NCI-H82 (cell line): ENCODE measurements around the gene LPIN3.

Source experiments
- DNase-seq: peaks from one replicate; lab custom pipeline; 2025; lab: John Stamatoyannopoulos, UW

LPIN3 gene

GRCh38 chr20:41393705-41394066, 53.1 kb downstream of the LPIN3 start:
- DNase-seq = no peak

- no peak for DNase-seq
Observed at GRCh38 chr20:41394081-41394480, 53.5 kb downstream of the LPIN3 start.

DNA sequence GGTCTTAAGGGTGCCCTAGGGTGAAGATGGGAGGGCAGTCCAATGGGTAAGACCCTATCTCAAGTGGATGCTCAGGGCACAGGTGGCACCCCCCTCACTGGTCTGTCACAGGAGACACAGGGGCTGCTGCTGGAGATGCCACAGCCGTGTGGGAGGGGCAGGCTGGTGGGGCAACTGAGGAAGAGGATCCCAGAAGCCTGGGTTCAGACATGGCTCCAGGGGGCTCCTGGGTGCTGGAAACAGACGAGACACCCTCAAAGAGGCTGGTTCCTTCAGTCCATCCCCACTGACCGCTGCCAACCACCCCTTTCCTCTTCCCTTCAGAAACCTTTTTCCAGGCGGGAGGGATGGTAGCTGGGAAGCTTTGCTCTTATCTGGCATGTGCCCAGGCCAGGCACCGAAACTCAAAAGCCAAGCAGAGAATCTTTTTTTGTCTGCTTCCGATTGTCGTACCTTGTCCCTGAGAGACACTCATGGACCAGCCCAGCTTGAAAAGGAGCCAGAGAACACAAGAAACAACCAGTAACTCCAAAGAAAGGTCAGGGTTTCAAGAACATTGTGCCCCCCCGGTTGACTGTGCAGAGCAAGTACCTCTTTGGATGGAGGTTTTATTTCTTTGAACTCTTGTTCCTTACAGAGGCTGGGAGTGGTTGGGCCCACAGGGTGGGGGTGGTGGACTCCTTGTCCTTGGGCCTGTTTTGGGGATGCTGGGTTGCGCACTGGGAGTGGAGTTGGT, 54.5 kb downstream of the LPIN3 start:
- DNase-seq = no peak

- peak; percentile 82 for DNase-seq
Observed at GRCh38 chr20:41395667-41396664, 55.3 kb downstream of the LPIN3 start.

GRCh38 chr20:41398408-41398807, 57.8 kb downstream of the LPIN3 start:
- no peak for DNase-seq

GRCh38 chr20:41403604-41404003, 63.0 kb downstream of the LPIN3 start:
- no peak for DNase-seq

DNA sequence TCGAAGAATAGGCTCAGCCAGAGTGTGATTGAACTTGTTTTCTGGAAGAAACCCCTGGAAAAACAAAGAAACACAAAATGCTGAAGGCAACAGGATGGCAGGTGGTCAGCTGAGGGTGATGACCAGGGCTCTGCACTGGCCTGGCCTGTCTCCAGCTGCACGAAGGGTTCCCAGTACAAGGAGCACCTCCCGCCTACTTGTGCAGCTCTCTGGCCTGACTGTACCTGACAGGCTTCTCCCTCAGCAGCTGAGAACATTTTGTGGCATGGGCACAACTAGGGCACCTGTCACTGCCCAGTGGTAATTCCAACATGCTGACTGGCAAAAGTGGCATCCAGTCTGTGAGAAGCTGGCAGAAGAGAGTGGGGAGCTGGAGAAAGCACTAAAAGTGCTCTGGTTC, 64.8 kb downstream of the LPIN3 start:
- DNase-seq = no peak

- no peak for DNase-seq
Observed at GRCh38 chr20:41406353-41406752, 65.7 kb downstream of the LPIN3 start.

- no peak for DNase-seq
Observed at GRCh38 chr20:41406896-41407444, 66.3 kb downstream of the LPIN3 start.

DNA sequence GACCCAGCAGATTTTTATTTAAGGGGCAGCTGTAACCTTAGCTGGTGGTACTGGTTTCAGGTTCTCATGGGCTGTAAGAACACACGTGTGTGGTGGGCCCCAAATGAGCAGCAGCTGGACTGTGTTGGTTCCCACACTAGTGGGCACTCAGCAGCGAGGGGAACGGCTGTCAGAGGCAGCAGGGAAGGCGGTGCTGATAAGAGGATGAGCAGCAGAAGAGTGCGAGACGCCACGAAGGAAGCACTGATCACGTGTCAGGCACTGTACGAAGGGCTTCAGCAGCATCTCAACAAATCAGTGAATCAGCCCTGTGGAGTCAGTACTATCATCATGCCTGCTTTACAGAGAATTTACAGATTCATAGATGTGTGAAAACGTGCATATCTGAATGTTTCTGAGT, 67.0 kb downstream of the LPIN3 start:
- no peak for DNase-seq

- no peak for DNase-seq
Observed at GRCh38 chr20:41408156-41408794, 67.7 kb downstream of the LPIN3 start.

GRCh38 chr20:41408986-41409385, 68.4 kb downstream of the LPIN3 start:
- DNase-seq = no peak
